ENCODE measurements around the gene A1BG. TPM values are rescaled to one million over a fixed set of nuclear protein-coding genes. Genes with fewer than 3 reads are reported as not detected.
A peak's percentile ranks its signal among the peaks of the same experiment; 100 is the strongest.

The A1BG gene
- total and polyA plus RNA-seq, 2 of the 8 experiments (the other 6 are each of a cell fraction or from before 2014, with no cell fraction given) = 20.8 to 69.6 TPM

- ChIA-PET POLR2A (ENCODE audit: partially characterized antibody) (interaction anchor here (1.0 to 11.4 kb wide), 4 partner anchors 10 to 203 kb away, joined by 3 to 102 read pairs (median 6); partner anchors contain the start of genes CHMP2A, RNF225 and ZNF497), CTCF (ENCODE audit: partially characterized antibody) (interaction anchor here (1.0 to 2.9 kb wide), 5 partner anchors 12 to 162 kb away, joined by 3 to 14 read pairs (median 4); no protein-coding TSS in a partner anchor)
- no peak for TF ChIP-seq HDAC6 (IDR thresholded peaks at IDR 0.05; ENCODE audit: low read depth, low read length)
- TF ChIP-seq JUN (IDR thresholded peaks at IDR 0.05; ENCODE audit: low read depth, low read length) = no peak
- TF ChIP-seq BCL11A (IDR thresholded peaks at IDR 0.05; ENCODE audit: low read depth in 2 of 2, low read length in 2 of 2) = no peak
- no peak for TF ChIP-seq TAF7 (optimal IDR thresholded peaks at IDR 0.05; ENCODE audit: borderline replicate concordance, low read depth, low read length)
- no peak for TF ChIP-seq BACH1 (IDR thresholded peaks at IDR 0.05; ENCODE audit: low read length)
- Histone ChIP-seq H2BK15ac (ENCODE audit: low read length) (no peak overlapping the region), H4K91ac (replicated peaks; ENCODE audit: insufficient read length, low read length) (no peak overlapping the region), H3K4me2 (ENCODE audit: insufficient read depth in 1 of 2, low read depth in 2 of 2, low read length in 2 of 2) (no peak overlapping the region), H2BK20ac (ENCODE audit: low read length) (no peak overlapping the region), H3K14ac (ENCODE audit: insufficient read length) (no peak overlapping the region), H4K20me1 (replicated peaks in 1 of 2; ENCODE audit: control insufficient read depth in 1 of 2, insufficient read depth in 2 of 2, low read length in 2 of 2) (peaks cover 0 to 3% of the 10 kb centered on the region in 2 experiments), H3K23ac (ENCODE audit: insufficient read length) (no peak overlapping the region), H3K4me3 (ENCODE audit: extremely low read depth in 1 of 4, insufficient read depth in 2 of 4, low read depth in 3 of 4, low read length in 4 of 4) (no peak overlapping the region), H3K27ac (ENCODE audit: low read depth, low read length) (no peak overlapping the region), H3K9me3 (ENCODE audit: insufficient read depth in 2 of 2, low read depth in 1 of 2, low read length in 1 of 2) (no peaks in the 10 kb centered on the region), H2BK120ac (replicated peaks; ENCODE audit: low read depth, low read length) (no peak overlapping the region), H4K5ac (ENCODE audit: insufficient read length, low read depth, low read length) (no peak overlapping the region), H3K79me2 (ENCODE audit: control insufficient read depth in 1 of 2, insufficient read depth in 2 of 2, low read length in 2 of 2) (no peaks in the 10 kb centered on the region), H2BK5ac (ENCODE audit: low read depth, low read length) (no peak overlapping the region), H3K36me3 (ENCODE audit: control insufficient read depth in 2 of 4, insufficient read depth in 4 of 4, low read length in 3 of 4) (no peaks in the 10 kb centered on the region), H3K4ac (replicated peaks; ENCODE audit: insufficient read length, low read depth, low read length) (no peak overlapping the region), H4K8ac (ENCODE audit: extremely low read depth, insufficient read depth, low read length) (0 out of 2 replicates have a peak overlapping the region, but pooled peaks have one; percentile 16), H3K18ac (ENCODE audit: extremely low read depth, low read length) (no peak overlapping the region), H2BK12ac (ENCODE audit: low read depth, low read length) (no peak overlapping the region), H3K56ac (replicated peaks; ENCODE audit: insufficient read length, low read depth, low read length) (no peak overlapping the region), H3K4me1 (replicated peaks in 1 of 4; ENCODE audit: control insufficient read depth in 3 of 4, insufficient read depth in 4 of 4, low read length in 3 of 4) (no peaks in the 10 kb centered on the region; a peak in 1 of 7 replicates), H3K9ac (replicated peaks in 1 of 4; ENCODE audit: extremely low read depth in 1 of 4, low read depth in 3 of 4, low read length in 3 of 4) (no peak overlapping the region), H2AFZ (ENCODE audit: low read length) (no peak overlapping the region), H3K79me1 (ENCODE audit: low read depth, low read length) (no peaks in the 10 kb centered on the region), H2AK5ac (ENCODE audit: low read depth, low read length) (no peak overlapping the region), H3K27me3 (replicated peaks in 1 of 4; ENCODE audit: control insufficient read depth in 3 of 4, extremely low read depth in 1 of 4, insufficient read depth in 3 of 4, low read length in 3 of 4) (no peaks in the 10 kb centered on the region), H3K23me2 (ENCODE audit: low read depth, low read length) (peaks cover 6% of the 10 kb centered on the region)
- DNase-seq (ENCODE audit: low read depth in 1 of 2, low spot score in 2 of 2) (no peak), FAIRE-seq (no peak)
- 89% methylated on average over 23 of the region's 23 CpGs; no CpG with 5 or more reads in 1 of the 2 experiments for WGBS, 2 experiments (ENCODE audit: extremely low coverage in 1 of 2, insufficient coverage in 1 of 2, insufficient read length in 1 of 2, insufficient replicate concordance in 2 of 2, low coverage in 1 of 2, low lambda C conversion rate in 2 of 2, missing lambda C conversion rate in 1 of 2)
Measured at GRCh38 chr19:58351990-58352755, 1.1 kb downstream of the A1BG start.
